ENCODE data around the gene PDE4C.

DNA sequence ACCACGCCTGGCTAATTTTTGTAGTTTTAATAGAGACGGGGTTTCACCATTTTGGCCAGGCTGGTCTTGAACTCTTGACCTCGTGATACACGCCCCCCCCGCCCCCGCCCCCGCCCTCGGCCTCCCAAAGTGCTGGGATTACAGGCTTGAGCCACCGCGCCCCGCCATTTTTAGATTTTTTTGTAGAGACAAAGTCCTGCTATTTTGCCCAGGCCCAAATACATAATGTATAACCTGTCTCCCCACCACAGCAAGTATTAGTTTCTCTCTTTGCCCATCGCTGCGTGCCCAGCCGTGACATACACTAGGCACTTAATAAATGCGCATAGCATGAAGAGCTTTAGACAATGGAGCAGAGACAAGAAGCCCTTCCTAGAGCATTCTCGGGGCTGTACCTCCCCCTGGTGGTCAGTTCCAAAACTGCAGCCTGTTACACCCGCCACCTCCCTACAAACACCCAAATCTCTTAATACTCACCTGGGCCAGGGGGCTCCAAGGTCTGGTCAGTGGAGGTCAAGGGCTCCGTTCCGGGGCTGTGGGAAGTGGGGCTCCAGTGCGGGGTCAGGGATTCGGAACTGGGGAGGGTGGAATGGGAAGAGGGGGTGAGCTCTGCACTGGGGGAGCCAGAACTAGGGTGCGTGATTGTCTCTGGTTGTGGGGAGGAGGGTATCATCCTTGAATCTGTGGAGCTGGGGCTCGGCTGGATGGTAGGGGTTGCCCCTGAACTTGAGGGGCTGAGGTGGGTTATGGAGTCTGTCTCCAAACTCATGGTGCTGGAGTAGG, 25.5 kb upstream of the PDE4C start:
- TF ChIP-seq, protein P1, sequence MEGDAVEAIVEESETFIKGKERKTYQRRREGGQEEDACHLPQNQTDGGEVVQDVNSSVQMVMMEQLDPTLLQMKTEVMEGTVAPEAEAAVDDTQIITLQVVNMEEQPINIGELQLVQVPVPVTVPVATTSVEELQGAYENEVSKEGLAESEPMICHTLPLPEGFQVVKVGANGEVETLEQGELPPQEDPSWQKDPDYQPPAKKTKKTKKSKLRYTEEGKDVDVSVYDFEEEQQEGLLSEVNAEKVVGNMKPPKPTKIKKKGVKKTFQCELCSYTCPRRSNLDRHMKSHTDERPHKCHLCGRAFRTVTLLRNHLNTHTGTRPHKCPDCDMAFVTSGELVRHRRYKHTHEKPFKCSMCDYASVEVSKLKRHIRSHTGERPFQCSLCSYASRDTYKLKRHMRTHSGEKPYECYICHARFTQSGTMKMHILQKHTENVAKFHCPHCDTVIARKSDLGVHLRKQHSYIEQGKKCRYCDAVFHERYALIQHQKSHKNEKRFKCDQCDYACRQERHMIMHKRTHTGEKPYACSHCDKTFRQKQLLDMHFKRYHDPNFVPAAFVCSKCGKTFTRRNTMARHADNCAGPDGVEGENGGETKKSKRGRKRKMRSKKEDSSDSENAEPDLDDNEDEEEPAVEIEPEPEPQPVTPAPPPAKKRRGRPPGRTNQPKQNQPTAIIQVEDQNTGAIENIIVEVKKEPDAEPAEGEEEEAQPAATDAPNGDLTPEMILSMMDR (conservative IDR thresholded peaks at IDR 0.05; ENCODE audit: low read length), result peak; percentile 99
- TF ChIP-seq EZH2phosphoT487 (IDR thresholded peaks at IDR 0.05; ENCODE audit: borderline replicate concordance, low read depth, low read length), result no peak
